Stimulated activated naive CD8-positive, alpha-beta T cell treated with anti-CD3 and anti-CD28 coated beads, Interleukin-15, amount 100 ng/mL, for 72 hours (primary cell): ENCODE data around the gene FARSB.

Source experiments
- ATAC-seq: fragments of 150-1000 bp; cut with Tn5 transposase; 2 replicates; pipeline ENCODE4 v1.10.0; 2021; ENCODE audit warnings: mild to moderate bottlenecking, moderate library complexity
- DNase-seq, 2 donors: peaks; one replicate each; pipeline ENCODE4 v3.0.0; 2021 to 2022
- H3K27ac Mint-ChIP-seq, 2 donors: one replicate each; pipeline ENCODE4 v1.8.0; 2022; ENCODE audit warnings: mild to moderate bottlenecking in 2 of 2, mixed read lengths in 2 of 2, moderate library complexity in 2 of 2
- H3K27me3 Mint-ChIP-seq: one replicate; pipeline ENCODE4 v1.8.0; 2022; ENCODE audit warnings: mixed read lengths
- H3K4me1 Mint-ChIP-seq: one replicate; pipeline ENCODE4 v1.8.0; 2022; ENCODE audit warnings: mild to moderate bottlenecking, mixed read lengths
- H3K4me3 Mint-ChIP-seq, 2 donors: one replicate each; pipeline ENCODE4 v1.8.0; 2022; ENCODE audit warnings: mild to moderate bottlenecking in 2 of 2, mixed read lengths in 2 of 2, moderate library complexity in 1 of 2
- H3K9me3 Mint-ChIP-seq, 2 donors: one replicate each; pipeline ENCODE4 v1.8.0; 2022; ENCODE audit warnings: mixed read lengths in 2 of 2

Gene FARSB

DNA sequence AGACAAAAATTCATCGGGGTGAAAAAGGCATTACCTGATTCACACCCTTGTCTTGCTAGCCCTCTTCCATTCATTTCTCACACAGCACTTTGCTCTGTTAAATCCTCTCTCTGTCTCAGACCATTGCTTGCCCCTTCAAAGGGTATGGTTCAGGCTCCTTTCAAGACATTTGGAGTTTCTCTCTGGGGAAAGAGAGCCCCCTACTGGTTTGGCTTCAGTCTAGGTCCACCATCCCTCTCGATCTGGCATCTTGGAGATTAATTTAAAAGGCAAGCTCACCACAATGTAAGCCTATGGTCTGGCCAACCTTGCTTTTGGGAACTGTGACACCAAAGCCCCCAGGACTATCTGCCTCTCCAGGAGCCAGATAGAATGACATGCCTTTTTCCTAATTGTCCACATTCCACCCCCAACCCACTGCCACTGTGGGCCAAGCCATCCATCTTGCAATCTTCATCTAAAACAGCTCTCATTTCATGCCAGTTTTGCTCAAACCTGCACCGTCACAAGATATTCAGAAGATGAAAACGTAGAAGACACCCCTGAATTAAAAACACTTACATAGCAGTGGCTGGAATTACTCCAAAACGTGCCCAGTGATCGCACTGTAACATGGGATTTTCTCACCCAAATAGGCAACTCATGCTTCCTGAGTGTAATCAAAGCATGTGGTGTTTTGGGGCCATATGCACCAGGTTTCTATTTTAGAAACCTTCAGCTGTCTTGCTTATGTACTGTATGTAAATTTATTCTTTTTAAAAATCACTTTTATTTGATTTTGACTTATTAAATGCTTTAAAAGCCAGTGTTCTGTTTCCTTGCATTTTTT is 93.9 kb downstream of the FARSB start:
- DNase-seq (peak; percentile 30 to 31), ATAC-seq (peak; percentile 69)
- no peak overlapping the region for H3K4me3 Mint-ChIP-seq
- H3K9me3 Mint-ChIP-seq: no peaks in the 10 kb centered on the region
- H3K4me1 Mint-ChIP-seq: no peaks in the 10 kb centered on the region
- no peak overlapping the region for H3K27ac Mint-ChIP-seq
- H3K27me3 Mint-ChIP-seq: no peaks in the 10 kb centered on the region

DNA sequence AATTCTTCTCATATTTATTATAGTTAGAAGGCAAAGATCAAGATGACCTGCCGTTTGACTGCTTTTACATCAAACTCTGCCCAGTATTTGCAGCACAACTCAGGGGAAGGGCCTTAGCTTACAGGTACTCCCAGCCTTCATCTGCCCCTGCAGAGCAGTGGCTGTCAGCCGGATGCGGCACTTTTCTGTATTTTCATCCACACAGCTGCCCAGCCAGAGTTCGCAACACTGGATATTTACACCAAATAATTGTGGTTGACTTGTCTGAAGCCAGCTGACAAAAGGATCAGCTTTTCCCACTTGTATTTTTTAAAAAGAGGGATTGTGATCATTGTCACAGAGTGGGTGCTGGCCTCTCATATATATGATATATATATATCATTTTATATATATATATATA is 94.7 kb downstream of the FARSB start:
- H3K4me1 Mint-ChIP-seq: no peaks in the 10 kb centered on the region
- no peak for ATAC-seq
- H3K27ac Mint-ChIP-seq: no peak overlapping the region
- DNase-seq: no peak
- H3K9me3 Mint-ChIP-seq: no peaks in the 10 kb centered on the region
- no peaks in the 10 kb centered on the region for H3K27me3 Mint-ChIP-seq
- no peak overlapping the region for H3K4me3 Mint-ChIP-seq

DNA sequence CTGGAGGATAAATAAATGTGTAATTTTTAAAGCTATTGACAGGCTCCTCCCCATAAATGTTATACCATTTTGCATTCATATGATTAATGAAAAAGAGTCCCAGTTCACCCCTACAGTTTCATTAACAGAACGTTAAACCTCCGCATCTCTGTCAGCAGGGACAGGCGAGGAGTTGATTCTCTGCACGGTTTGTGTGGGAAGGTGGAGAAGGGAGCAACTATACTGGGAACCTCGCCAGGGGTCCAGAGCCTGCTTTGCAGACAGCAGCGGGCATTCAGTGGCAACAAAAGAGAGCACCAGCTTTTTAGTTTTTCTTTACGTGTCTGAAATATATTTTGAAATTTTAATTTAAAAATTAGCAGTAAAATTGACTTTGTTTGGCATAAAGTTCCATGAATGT is 101.4 kb downstream of the FARSB start:
- no peaks in the 10 kb centered on the region for H3K4me1 Mint-ChIP-seq
- H3K4me3 Mint-ChIP-seq: no peak overlapping the region
- no peak overlapping the region for H3K27ac Mint-ChIP-seq
- no peak for ATAC-seq
- peaks cover 25% of the 10 kb centered on the region for H3K27me3 Mint-ChIP-seq
- H3K9me3 Mint-ChIP-seq: no peaks in the 10 kb centered on the region
- DNase-seq: no peak

DNA sequence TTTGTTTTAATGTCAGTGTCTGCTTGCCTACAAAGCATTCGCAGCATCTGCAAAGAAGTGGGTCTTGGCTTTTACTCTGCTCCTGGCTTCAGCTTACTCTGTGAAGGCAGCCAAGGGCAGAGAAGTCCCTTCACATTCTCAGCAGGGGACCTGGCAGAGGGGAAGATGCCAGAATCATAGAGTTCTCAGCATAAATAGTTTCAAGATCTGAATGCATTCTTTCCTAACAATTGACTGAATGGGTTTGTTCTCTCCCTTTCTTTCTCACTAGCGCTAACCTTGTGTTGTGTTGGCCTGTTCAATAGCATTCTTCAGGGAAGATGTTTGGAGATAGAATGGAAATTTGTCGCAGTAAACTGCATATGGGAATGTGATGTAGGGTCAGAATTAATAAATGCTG is 106.9 kb downstream of the FARSB start:
- H3K27me3 Mint-ChIP-seq: peaks cover 35% of the 10 kb centered on the region
- H3K27ac Mint-ChIP-seq: no peak overlapping the region
- ATAC-seq (no peak), DNase-seq (no peak)
- H3K9me3 Mint-ChIP-seq: no peaks in the 10 kb centered on the region
- H3K4me3 Mint-ChIP-seq: no peak overlapping the region
- H3K4me1 Mint-ChIP-seq: no peaks in the 10 kb centered on the region

DNA sequence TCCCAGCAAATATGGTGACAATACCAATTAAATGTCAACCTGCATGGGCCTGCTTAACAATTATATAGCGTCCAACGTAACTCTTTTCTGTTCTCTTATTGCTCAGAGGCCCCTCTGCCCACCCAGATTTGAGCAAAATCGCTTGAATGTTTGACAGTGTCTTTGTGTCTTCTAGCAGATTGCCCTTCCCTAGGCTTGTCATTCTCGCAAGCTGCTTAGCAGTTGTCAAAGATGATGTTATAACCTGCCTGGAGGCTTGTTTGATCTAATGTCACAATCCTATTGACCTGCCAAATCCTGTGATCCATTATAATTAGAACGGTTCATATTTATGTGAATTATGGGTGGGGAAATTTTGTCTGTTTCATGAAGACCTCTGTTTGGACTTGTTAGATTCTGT is 108.8 kb downstream of the FARSB start:
- no peak overlapping the region for H3K27ac Mint-ChIP-seq
- H3K27me3 Mint-ChIP-seq: peaks cover 20% of the 10 kb centered on the region
- H3K4me1 Mint-ChIP-seq: no peaks in the 10 kb centered on the region
- DNase-seq: no peak
- H3K9me3 Mint-ChIP-seq: no peaks in the 10 kb centered on the region
- ATAC-seq: no peak
- no peak overlapping the region for H3K4me3 Mint-ChIP-seq

DNA sequence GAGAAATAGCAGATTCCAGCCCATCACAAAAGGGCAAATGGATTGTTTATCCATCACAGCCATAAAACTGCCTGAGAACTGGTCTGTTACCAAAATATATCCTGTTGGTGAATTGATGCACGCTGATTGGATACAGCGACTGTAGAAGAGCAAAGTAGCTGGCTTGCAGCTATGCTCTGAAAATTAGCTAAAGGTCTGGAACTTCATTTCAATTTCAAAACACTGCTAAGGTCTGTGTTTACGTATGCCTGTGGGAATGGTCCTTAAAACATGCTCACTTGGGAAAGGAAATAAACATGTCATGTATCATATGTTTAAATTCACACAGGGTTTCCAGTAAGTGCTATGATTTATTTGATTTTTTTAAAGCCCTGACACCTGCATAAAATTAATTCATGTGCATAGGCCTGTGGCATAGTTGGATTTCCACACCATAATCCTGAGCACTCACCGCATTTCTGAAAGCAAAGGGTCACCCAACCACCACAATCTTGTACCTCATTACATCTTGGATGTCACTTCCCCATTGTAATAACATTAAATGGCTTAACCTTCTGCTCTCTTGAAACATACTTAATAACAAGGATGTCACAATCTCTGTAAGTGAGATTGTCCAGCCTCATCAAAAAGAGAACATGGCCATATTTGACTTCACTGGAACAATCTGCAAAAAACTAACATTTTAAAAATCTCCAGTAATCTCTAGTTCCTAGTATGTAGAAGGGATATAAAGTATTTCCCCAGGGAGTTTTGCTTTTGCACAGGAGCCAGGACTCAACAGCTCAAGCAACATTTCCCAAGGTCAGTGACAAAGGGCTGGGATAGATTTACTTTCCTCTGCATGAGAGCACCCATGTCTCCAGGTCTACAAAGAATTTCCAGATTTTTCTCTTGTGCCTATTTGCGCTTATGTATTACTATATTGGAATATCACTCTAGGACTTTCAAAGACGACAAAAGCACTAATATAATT is 109.8 kb downstream of the FARSB start:
- Mint-ChIP-seq H3K4me3 (no peak overlapping the region), H3K27me3 (peaks cover 16% of the 10 kb centered on the region), H3K27ac (no peak overlapping the region), H3K4me1 (no peaks in the 10 kb centered on the region), H3K9me3 (no peaks in the 10 kb centered on the region)
- ATAC-seq (no peak), DNase-seq (no peak)

DNA sequence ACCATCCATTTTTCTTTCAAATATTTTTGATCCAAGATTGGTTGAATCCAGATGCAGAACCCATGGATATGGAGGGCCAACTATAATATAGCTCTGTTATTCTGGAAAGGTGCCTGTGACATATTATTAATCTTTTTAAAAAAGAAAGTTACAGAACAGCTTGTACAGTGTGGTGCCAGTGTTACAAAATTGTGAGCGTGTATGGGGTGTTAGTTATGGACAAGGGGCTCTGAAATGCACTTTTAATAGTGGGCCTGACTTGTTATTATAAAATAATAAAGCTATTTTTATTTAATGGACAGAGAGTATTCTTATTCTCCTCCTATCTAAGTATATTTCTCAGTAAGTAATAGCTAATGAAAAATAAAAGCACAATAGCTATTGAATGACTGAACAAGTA is 111.2 kb downstream of the FARSB start:
- Mint-ChIP-seq H3K27ac (no peak overlapping the region), H3K9me3 (no peaks in the 10 kb centered on the region), H3K4me3 (no peak overlapping the region), H3K4me1 (no peaks in the 10 kb centered on the region), H3K27me3 (peaks cover 10% of the 10 kb centered on the region)
- DNase-seq (no peak), ATAC-seq (no peak)

DNA sequence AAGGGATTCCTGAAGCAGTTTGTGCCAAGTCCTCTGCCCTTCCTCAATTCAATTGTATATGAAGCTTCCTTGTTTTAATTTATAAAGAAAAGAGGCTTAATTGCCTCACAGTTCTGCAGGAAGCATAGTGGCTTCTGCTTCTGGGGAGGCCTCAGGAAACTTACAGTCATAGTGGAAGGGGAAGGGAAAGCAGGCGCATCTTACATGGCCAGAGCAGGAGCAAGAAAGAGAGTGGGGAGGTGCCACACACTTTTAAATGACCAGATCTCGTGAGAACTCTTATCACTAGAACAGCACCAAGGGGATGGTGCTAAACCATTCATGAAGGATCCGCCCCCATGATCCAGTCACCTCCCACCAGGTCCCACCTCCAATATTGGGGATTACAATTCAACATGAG is 117.4 kb downstream of the FARSB start:
- H3K9me3 Mint-ChIP-seq: no peaks in the 10 kb centered on the region
- H3K27ac Mint-ChIP-seq: no peak overlapping the region
- H3K27me3 Mint-ChIP-seq: peaks cover 31% of the 10 kb centered on the region
- H3K4me1 Mint-ChIP-seq: no peaks in the 10 kb centered on the region
- H3K4me3 Mint-ChIP-seq: no peak overlapping the region
- ATAC-seq (no peak), DNase-seq (no peak)

DNA sequence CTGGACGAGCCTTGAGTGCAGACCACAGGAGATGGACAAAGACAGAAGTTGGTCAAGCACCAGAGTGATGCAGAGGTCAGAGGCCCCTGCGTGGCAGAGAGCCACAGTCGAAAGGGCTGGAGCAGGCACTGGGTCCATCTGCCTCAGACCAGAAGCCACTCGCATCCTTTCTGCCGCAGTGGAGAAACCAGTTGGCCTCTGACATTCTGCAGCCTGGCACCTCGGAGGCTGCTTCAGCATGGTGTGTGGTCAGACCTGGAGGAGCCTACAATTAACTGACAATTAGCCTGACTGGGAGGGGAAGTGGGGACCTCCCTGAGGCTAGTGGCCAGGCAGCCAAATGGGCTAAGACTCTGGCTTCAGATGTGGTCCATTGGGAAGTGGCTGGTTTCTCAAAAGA is 120.4 kb downstream of the FARSB start:
- Mint-ChIP-seq H3K9me3 (no peaks in the 10 kb centered on the region), H3K27me3 (peaks cover 39% of the 10 kb centered on the region), H3K27ac (no peak overlapping the region), H3K4me1 (no peaks in the 10 kb centered on the region), H3K4me3 (no peak overlapping the region)
- ATAC-seq (no peak), DNase-seq (no peak)

DNA sequence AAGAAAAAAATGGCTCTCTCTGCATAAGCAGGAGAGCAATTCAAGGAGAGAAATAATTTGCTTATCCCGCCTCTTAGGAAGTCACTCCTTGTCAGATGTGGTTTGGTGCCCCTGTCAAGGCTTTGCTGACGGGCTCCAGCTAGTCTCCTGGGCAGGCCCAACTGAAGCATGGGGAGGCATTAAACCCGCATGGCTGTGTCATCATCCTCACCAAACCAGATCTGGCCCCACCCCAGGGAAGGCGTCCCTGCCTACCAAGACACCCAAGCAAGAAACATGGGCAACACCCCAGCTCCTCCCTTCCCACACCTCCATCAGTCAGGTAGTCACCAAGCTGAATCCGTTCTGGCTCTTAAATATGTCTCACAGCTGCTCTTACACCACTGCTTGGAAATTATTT is 123.6 kb downstream of the FARSB start:
- H3K4me1 Mint-ChIP-seq: no peaks in the 10 kb centered on the region
- DNase-seq: no peak
- ATAC-seq: no peak
- peaks cover 19% of the 10 kb centered on the region for H3K27me3 Mint-ChIP-seq
- H3K9me3 Mint-ChIP-seq: no peaks in the 10 kb centered on the region
- no peak overlapping the region for H3K4me3 Mint-ChIP-seq
- H3K27ac Mint-ChIP-seq: no peak overlapping the region

DNA sequence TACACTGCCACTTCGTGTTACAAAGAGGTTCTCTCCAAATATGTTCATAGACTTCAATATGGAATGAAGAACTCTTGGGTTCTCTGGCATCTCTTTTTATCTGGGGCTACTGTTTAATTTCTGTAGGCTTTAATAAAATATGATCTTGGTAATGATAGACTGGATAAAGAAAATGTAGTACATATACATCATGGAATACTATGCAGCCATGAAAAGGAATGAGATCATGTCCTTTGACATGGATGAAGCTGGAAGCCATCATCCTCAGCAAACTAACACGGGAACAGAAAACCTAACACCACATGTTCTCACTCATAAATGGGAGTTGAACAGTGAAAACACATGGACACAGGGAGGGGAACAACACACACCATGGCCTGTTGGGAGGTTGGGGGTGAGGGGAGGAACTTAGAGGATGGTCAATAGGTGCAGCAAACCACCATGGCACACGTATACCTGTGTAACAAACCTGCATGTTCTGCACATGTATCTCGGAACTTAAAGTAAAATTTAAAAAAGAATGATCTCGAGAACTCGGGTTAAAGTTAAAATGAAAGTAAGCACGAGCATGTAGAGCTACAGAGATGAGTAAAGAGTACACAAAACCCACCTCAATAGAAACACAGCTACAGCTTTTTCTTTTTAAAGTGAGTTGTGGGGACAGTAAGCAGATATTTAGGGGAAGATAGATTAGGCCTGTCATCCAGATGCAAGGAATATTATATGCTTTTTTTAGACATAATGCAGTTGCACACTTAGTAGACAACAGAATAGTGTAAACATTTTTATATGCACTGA is 129.2 kb downstream of the FARSB start:
- ATAC-seq (no peak), DNase-seq (no peak)
- Mint-ChIP-seq H3K9me3 (no peaks in the 10 kb centered on the region), H3K4me3 (no peak overlapping the region), H3K27me3 (no peaks in the 10 kb centered on the region), H3K4me1 (no peaks in the 10 kb centered on the region), H3K27ac (no peak overlapping the region)

DNA sequence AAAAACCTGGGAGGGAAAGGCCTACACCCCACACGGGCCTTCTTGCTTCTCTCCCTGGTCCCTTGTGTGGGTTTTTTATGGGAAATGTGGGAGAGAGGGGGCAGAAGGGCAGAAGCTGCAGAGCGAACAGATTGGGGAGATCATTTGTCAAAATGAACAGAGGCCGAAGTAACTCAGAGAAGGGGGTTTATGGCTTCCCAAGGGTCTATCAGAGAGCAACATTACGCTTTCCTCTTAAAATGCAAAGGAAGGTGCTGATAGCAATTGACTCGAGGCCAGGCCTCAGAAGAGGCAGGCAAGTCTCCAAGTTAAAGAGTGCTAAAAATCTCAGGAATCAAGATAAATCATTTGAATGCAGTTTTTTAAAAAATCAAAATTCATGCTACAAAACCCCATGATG is 130.1 kb downstream of the FARSB start:
- H3K4me3 Mint-ChIP-seq: no peak overlapping the region
- no peaks in the 10 kb centered on the region for H3K27me3 Mint-ChIP-seq
- H3K27ac Mint-ChIP-seq: no peak overlapping the region
- DNase-seq: no peak
- no peaks in the 10 kb centered on the region for H3K9me3 Mint-ChIP-seq
- no peak for ATAC-seq
- H3K4me1 Mint-ChIP-seq: no peaks in the 10 kb centered on the region

DNA sequence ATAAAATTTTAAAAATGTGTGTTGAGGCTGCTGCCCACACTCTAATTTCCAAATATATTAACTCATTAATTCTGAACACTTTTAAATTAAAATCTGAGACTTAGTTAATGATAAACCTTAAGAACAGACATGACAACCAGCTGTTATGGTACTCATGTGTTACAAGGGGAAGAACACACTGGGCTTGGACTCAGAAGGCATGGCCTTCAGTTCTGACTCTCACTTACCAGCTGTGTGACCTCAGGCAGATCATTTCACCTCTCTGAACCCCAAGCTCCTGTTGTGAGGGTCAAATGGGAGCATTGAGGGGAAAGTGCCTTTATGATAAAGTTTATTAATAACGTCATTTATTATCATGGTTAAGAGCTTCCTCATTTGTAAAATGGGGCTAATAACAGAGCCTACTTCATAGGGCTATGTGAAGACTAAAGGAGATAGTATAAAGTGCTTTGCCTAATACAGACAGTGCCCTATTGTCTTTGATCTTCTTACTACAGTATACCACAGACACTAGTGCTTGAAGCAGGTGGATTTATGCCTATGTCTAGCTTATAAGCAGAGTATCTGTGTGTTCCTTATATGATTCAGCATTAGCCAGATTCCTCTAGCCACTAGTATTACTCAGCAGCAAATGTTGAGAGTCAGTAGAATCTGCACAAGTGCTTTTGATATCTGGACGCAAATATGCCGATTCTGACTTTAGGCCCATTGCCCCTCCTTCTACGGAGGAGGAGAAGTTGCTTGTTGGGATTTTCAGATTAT is 131.9 kb downstream of the FARSB start:
- no peaks in the 10 kb centered on the region for H3K9me3 Mint-ChIP-seq
- H3K27ac Mint-ChIP-seq: no peak overlapping the region
- ATAC-seq: no peak

DNA sequence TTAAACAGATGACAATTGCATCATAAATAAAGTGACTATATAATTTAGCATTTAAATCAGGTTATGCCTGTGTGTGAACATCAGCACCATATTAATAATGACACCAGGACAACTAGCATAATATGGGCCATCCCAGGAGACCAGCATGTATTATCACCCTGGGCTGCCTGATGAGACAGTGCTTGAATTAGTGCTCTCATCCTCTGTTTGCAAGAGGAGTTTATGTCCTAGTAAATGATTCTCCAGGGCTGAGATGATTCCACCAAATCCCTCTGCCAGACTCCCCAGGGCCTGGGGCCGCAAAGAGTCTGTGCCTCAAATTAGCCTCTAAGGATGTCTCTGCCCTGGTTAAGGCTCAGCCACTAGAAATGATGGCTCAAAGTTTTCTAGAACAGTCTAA is 133.8 kb downstream of the FARSB start:
- Mint-ChIP-seq H3K4me3 (no peak overlapping the region), H3K9me3 (no peaks in the 10 kb centered on the region), H3K27ac (no peak overlapping the region), H3K27me3 (peaks cover 16% of the 10 kb centered on the region), H3K4me1 (no peaks in the 10 kb centered on the region)
- ATAC-seq (no peak), DNase-seq (no peak)

More for the DNA sequence above, 131.9 kb downstream of the FARSB start:
- no peaks in the 10 kb centered on the region for H3K27me3 Mint-ChIP-seq
- H3K4me1 Mint-ChIP-seq: no peaks in the 10 kb centered on the region
- no peak for DNase-seq
- H3K4me3 Mint-ChIP-seq: no peak overlapping the region

DNA sequence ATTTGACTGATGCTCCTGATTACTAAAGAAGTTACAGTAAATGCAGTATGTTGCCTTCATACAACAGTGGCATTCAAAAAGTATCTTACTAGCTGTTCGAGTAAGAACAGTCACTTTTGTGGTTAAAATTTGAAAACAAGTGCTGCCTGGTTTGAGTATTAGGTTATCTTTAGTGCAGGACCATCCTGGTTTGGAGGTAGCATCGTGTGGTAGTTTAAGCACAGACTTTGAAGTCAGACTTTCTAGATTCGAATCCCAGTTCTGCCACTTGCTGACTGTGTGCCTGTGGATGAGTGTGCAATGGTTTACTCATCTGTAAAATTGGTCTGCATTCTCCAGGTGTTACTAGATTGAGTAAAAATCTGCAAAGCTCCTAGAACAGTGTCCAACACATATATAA is 134.8 kb downstream of the FARSB start:
- ATAC-seq (no peak), DNase-seq (no peak)
- Mint-ChIP-seq H3K27me3 (peaks cover 20% of the 10 kb centered on the region), H3K4me3 (no peak overlapping the region), H3K4me1 (no peaks in the 10 kb centered on the region), H3K9me3 (no peaks in the 10 kb centered on the region), H3K27ac (no peak overlapping the region)
